Measurements from ENCODE around the gene ITPR2.

The ITPR2 gene

DNA sequence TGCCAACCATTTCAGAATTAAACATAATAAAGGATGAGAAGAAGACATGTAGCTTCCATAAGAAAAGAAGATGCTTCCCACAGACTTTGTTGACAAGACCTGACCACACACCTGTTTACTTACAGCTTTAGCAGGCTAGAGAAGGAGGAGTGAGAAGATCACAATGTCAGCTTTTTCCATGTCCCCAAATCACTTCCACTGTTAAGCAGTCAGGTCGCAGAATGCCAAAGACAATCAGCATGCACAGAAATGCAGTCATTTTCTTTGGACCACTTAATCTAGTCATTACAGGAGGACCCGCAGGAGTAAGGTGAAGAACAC lies 322.7 kb downstream of the ITPR2 start:
- no peak for DNase-seq
- no peak overlapping the region for H3K14ac ChIP-seq (ENCODE audit: low read length)
- no peak overlapping the region for H4K91ac ChIP-seq (ENCODE audit: low read depth, low read length)
- no CpG with 5 or more reads among the region's 2 CpGs for WGBS (ENCODE audit: extremely low coverage, insufficient coverage, insufficient read length)
- no peak overlapping the region for H4K8ac ChIP-seq (ENCODE audit: low read depth, low read length)
- no peak overlapping the region for H2BK12ac ChIP-seq (ENCODE audit: low read length)
- H3K4ac ChIP-seq (ENCODE audit: low read depth, low read length) = no peak overlapping the region
- H3K79me2 ChIP-seq (ENCODE audit: control insufficient read depth, insufficient read depth, low read length, poor library complexity) = no peaks in the 10 kb centered on the region
- H3K18ac ChIP-seq (ENCODE audit: low read length) = no peak overlapping the region
- H2AFZ ChIP-seq (ENCODE audit: insufficient read depth, low read length, poor library complexity) = no peak overlapping the region
- no peak overlapping the region for H2BK120ac ChIP-seq (ENCODE audit: insufficient read depth, low read length, poor library complexity)
- no peak overlapping the region for H2AK5ac ChIP-seq (ENCODE audit: low read length)
- no peaks in the 10 kb centered on the region for H3K4me1 ChIP-seq (ENCODE audit: control insufficient read depth in 1 of 2, insufficient read depth in 2 of 2, low read length in 2 of 2)
- no peak overlapping the region for H3K23ac ChIP-seq (ENCODE audit: low read length)
- H3K27ac ChIP-seq (ENCODE audit: low read depth, low read length) = no peak overlapping the region
- no peak overlapping the region for H3K4me3 ChIP-seq (ENCODE audit: low read depth, low read length)
- H3K4me2 ChIP-seq (ENCODE audit: low read length) = no peak overlapping the region
- no peak overlapping the region for H2BK5ac ChIP-seq (ENCODE audit: low read depth, low read length, poor library complexity)
- H3K36me3 ChIP-seq (ENCODE audit: control insufficient read depth in 1 of 2, insufficient read depth in 2 of 2, low read length in 2 of 2) = no peaks in the 10 kb centered on the region
- H3K9ac ChIP-seq (ENCODE audit: low read length) = no peak overlapping the region
- H4K12ac ChIP-seq (ENCODE audit: low read depth, low read length) = no peak overlapping the region
- H3K9me3 ChIP-seq (ENCODE audit: insufficient read depth, low read depth, low read length) = no peaks in the 10 kb centered on the region
- no peaks in the 10 kb centered on the region for H3K27me3 ChIP-seq (ENCODE audit: insufficient read depth, low read length)
- no peaks in the 10 kb centered on the region for H3K79me1 ChIP-seq (ENCODE audit: low read length)

DNA sequence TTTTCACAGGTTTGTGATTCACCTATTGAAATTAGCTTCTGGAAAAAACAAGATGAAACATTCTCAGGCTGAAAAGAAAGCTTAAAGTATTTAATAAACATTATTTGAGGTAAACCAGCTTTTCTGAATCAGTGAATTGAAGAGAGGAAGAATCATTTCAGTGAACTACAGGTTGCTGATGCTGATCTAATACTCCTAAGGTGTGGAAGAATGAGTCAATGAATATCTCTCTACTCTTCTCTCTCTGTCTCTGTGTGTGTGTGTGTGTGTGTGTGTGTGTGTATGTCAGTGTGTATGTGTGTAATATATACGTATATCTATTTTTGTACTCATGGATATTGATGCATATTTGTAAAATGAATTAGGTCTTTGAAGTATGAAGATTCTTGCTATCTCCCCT lies 325.4 kb downstream of the ITPR2 start:
- H2AK5ac ChIP-seq (ENCODE audit: low read length) = no peak overlapping the region
- H4K8ac ChIP-seq (ENCODE audit: low read depth, low read length) = no peak overlapping the region
- H3K79me1 ChIP-seq (ENCODE audit: low read length) = no peaks in the 10 kb centered on the region
- H3K9me3 ChIP-seq (ENCODE audit: insufficient read depth, low read depth, low read length) = no peaks in the 10 kb centered on the region
- H3K4me3 ChIP-seq (ENCODE audit: low read depth, low read length) = no peak overlapping the region
- no peaks in the 10 kb centered on the region for H3K79me2 ChIP-seq (ENCODE audit: control insufficient read depth, insufficient read depth, low read length, poor library complexity)
- H3K27me3 ChIP-seq (ENCODE audit: insufficient read depth, low read length) = no peaks in the 10 kb centered on the region
- no peak overlapping the region for H3K23ac ChIP-seq (ENCODE audit: low read length)
- no CpG with 5 or more reads among the region's 1 CpG for WGBS (ENCODE audit: extremely low coverage, insufficient coverage, insufficient read length)
- H3K18ac ChIP-seq (ENCODE audit: low read length) = no peak overlapping the region
- H2BK12ac ChIP-seq (ENCODE audit: low read length) = no peak overlapping the region
- no peak overlapping the region for H2AFZ ChIP-seq (ENCODE audit: insufficient read depth, low read length, poor library complexity)
- H3K14ac ChIP-seq (ENCODE audit: low read length) = no peak overlapping the region
- no peak overlapping the region for H3K4me2 ChIP-seq (ENCODE audit: low read length)
- no peak overlapping the region for H2BK5ac ChIP-seq (ENCODE audit: low read depth, low read length, poor library complexity)
- H3K27ac ChIP-seq (ENCODE audit: low read depth, low read length) = no peak overlapping the region
- no peak overlapping the region for H3K4ac ChIP-seq (ENCODE audit: low read depth, low read length)
- no peaks in the 10 kb centered on the region for H3K36me3 ChIP-seq (ENCODE audit: control insufficient read depth in 1 of 2, insufficient read depth in 2 of 2, low read length in 2 of 2)
- no peaks in the 10 kb centered on the region for H3K4me1 ChIP-seq (ENCODE audit: control insufficient read depth in 1 of 2, insufficient read depth in 2 of 2, low read length in 2 of 2)
- DNase-seq = no peak
- no peak overlapping the region for H3K9ac ChIP-seq (ENCODE audit: low read length)
- no peak overlapping the region for H2BK120ac ChIP-seq (ENCODE audit: insufficient read depth, low read length, poor library complexity)
- no peak overlapping the region for H4K91ac ChIP-seq (ENCODE audit: low read depth, low read length)
- H4K12ac ChIP-seq (ENCODE audit: low read depth, low read length) = no peak overlapping the region

DNA sequence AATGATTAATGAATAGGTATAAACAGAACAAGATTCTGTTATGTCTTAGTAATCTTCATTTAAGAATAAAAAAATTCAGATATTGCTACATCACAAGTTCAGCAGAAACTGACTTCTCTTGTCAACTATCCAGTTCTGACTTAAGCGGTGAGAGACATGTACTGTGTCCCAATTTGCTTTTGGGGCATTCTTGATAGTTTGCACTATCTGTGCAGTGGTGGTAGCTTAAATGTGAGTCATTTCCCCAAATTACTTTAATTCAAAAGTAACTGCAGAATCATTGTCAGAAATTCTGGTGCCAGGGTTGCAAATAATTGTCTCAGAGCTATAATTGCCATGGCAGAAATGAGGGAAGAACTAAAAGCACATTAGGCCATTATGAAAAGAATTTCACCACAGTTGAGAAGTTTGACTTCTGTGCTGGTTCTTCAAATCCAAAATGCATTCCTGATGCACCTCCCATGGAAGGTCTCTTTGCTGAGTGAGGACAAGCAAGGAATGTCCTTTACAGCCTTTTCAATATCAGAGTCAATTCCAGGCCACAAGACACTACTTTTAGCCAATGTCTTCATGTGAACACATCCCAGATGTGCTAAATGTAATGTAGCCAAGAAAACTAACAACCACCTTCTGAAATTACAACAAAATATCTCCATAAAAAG lies 332.9 kb downstream of the ITPR2 start:
- no peak overlapping the region for H3K4ac ChIP-seq (ENCODE audit: low read depth, low read length)
- no peak overlapping the region for H2BK5ac ChIP-seq (ENCODE audit: low read depth, low read length, poor library complexity)
- no peaks in the 10 kb centered on the region for H3K79me2 ChIP-seq (ENCODE audit: control insufficient read depth, insufficient read depth, low read length, poor library complexity)
- no peaks in the 10 kb centered on the region for H3K4me1 ChIP-seq (ENCODE audit: control insufficient read depth in 1 of 2, insufficient read depth in 2 of 2, low read length in 2 of 2)
- H3K4me3 ChIP-seq (ENCODE audit: low read depth, low read length) = no peak overlapping the region
- no peak overlapping the region for H2BK120ac ChIP-seq (ENCODE audit: insufficient read depth, low read length, poor library complexity)
- no peak overlapping the region for H3K18ac ChIP-seq (ENCODE audit: low read length)
- no peaks in the 10 kb centered on the region for H3K9me3 ChIP-seq (ENCODE audit: insufficient read depth, low read depth, low read length)
- no peak overlapping the region for H2AK5ac ChIP-seq (ENCODE audit: low read length)
- H2AFZ ChIP-seq (ENCODE audit: insufficient read depth, low read length, poor library complexity) = no peak overlapping the region
- DNase-seq = no peak
- H3K79me1 ChIP-seq (ENCODE audit: low read length) = no peaks in the 10 kb centered on the region
- H3K36me3 ChIP-seq (ENCODE audit: control insufficient read depth in 1 of 2, insufficient read depth in 2 of 2, low read length in 2 of 2) = no peaks in the 10 kb centered on the region
- no peak overlapping the region for H3K4me2 ChIP-seq (ENCODE audit: low read length)
- H4K91ac ChIP-seq (ENCODE audit: low read depth, low read length) = no peak overlapping the region
- H3K23ac ChIP-seq (ENCODE audit: low read length) = no peak overlapping the region
- H3K14ac ChIP-seq (ENCODE audit: low read length) = no peak overlapping the region
- H2BK12ac ChIP-seq (ENCODE audit: low read length) = no peak overlapping the region
- no CpG with 5 or more reads among the region's 1 CpG for WGBS (ENCODE audit: extremely low coverage, insufficient coverage, insufficient read length)
- no peak overlapping the region for H3K27ac ChIP-seq (ENCODE audit: low read depth, low read length)
- H4K12ac ChIP-seq (ENCODE audit: low read depth, low read length) = no peak overlapping the region
- H3K9ac ChIP-seq (ENCODE audit: low read length) = no peak overlapping the region
- no peaks in the 10 kb centered on the region for H3K27me3 ChIP-seq (ENCODE audit: insufficient read depth, low read length)
- no peak overlapping the region for H4K8ac ChIP-seq (ENCODE audit: low read depth, low read length)

DNA sequence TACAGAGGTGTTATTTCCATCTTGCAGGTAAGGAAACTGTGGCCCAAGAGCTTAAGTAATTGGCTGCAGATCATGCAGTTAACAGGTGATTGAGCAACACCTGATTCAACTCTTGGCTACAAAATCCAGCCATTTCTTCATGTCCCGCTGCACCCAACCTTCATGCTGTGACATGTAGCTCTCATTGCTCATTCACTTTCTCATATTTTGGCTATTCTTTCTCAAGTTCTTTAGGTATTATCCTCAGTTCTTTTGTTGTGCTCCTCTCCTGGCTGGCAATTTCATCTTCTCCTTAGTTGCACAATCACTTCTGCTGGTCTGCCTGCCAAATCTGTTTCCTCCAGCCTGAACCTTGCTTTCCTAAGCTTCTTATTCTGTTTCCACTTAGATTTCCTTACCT lies 336.8 kb downstream of the ITPR2 start:
- H2AFZ ChIP-seq (ENCODE audit: insufficient read depth, low read length, poor library complexity) = no peak overlapping the region
- no peak overlapping the region for H3K14ac ChIP-seq (ENCODE audit: low read length)
- no peak overlapping the region for H3K4ac ChIP-seq (ENCODE audit: low read depth, low read length)
- peak; percentile 71 to 77 for DNase-seq
- H3K9ac ChIP-seq (ENCODE audit: low read length) = no peak overlapping the region
- no peaks in the 10 kb centered on the region for H3K36me3 ChIP-seq (ENCODE audit: control insufficient read depth in 1 of 2, insufficient read depth in 2 of 2, low read length in 2 of 2)
- no peaks in the 10 kb centered on the region for H3K79me1 ChIP-seq (ENCODE audit: low read length)
- H3K4me2 ChIP-seq (ENCODE audit: low read length) = no peak overlapping the region
- no peak overlapping the region for H2BK5ac ChIP-seq (ENCODE audit: low read depth, low read length, poor library complexity)
- no peaks in the 10 kb centered on the region for H3K79me2 ChIP-seq (ENCODE audit: control insufficient read depth, insufficient read depth, low read length, poor library complexity)
- H3K27ac ChIP-seq (ENCODE audit: low read depth, low read length) = no peak overlapping the region
- no peak overlapping the region for H2AK5ac ChIP-seq (ENCODE audit: low read length)
- H4K91ac ChIP-seq (ENCODE audit: low read depth, low read length) = no peak overlapping the region
- H3K4me1 ChIP-seq (ENCODE audit: control insufficient read depth in 1 of 2, insufficient read depth in 2 of 2, low read length in 2 of 2) = peaks cover 0 to 2% of the 10 kb centered on the region in 2 experiments
- H3K27me3 ChIP-seq (ENCODE audit: insufficient read depth, low read length) = no peaks in the 10 kb centered on the region
- no peak overlapping the region for H4K12ac ChIP-seq (ENCODE audit: low read depth, low read length)
- no peak overlapping the region for H2BK120ac ChIP-seq (ENCODE audit: insufficient read depth, low read length, poor library complexity)
- H2BK12ac ChIP-seq (ENCODE audit: low read length) = no peak overlapping the region
- WGBS (ENCODE audit: extremely low coverage, insufficient coverage, insufficient read length) = no CpG with 5 or more reads among the region's 1 CpG
- no peak overlapping the region for H4K8ac ChIP-seq (ENCODE audit: low read depth, low read length)
- H3K18ac ChIP-seq (ENCODE audit: low read length) = no peak overlapping the region
- no peak overlapping the region for H3K4me3 ChIP-seq (ENCODE audit: low read depth, low read length)
- H3K23ac ChIP-seq (ENCODE audit: low read length) = no peak overlapping the region
- no peaks in the 10 kb centered on the region for H3K9me3 ChIP-seq (ENCODE audit: insufficient read depth, low read depth, low read length)

Data from trophoblast cell (in vitro differentiated cells and primary cell).